Measurements from ENCODE around the gene PCDHA6.
"Not testable (repeated sequence)": the region's sequence is repeated elsewhere in the genome, so short reads cannot be mapped to it uniquely, and the experiment has no call there.

The PCDHA6 gene

GRCh38 chr5:140835622-140836510 is 8.1 kb downstream of the PCDHA6 start:
- Histone ChIP-seq H3K27ac (ENCODE audit: low read length) (no peak overlapping the region), H3K79me2 (ENCODE audit: low read length) (no peaks in the 10 kb centered on the region), H3K4me1 (ENCODE audit: low read length) (no peaks in the 10 kb centered on the region), H3K9me3 (ENCODE audit: insufficient read depth, low read length) (no peaks in the 10 kb centered on the region), H3K4me2 (ENCODE audit: low read length) (no peak overlapping the region), H4K20me1 (ENCODE audit: insufficient read depth, low read length) (no peaks in the 10 kb centered on the region), H2AFZ (ENCODE audit: low read depth, low read length) (no peak overlapping the region), H3K27me3 (ENCODE audit: low read depth, low read length) (no peaks in the 10 kb centered on the region), H3K4me3 (ENCODE audit: low read length) (no peak overlapping the region), H3K9ac (ENCODE audit: low read length) (no peak overlapping the region), H3K36me3 (replicated peaks; ENCODE audit: low read depth, low read length) (no peaks in the 10 kb centered on the region)
- TF ChIP-seq EZH2phosphoT487 (IDR thresholded peaks at IDR 0.05; ENCODE audit: low read depth) (no peak), CTCF (IDR thresholded peaks at IDR 0.05; ENCODE audit: low read depth, low read length) (no peak)

DNA sequence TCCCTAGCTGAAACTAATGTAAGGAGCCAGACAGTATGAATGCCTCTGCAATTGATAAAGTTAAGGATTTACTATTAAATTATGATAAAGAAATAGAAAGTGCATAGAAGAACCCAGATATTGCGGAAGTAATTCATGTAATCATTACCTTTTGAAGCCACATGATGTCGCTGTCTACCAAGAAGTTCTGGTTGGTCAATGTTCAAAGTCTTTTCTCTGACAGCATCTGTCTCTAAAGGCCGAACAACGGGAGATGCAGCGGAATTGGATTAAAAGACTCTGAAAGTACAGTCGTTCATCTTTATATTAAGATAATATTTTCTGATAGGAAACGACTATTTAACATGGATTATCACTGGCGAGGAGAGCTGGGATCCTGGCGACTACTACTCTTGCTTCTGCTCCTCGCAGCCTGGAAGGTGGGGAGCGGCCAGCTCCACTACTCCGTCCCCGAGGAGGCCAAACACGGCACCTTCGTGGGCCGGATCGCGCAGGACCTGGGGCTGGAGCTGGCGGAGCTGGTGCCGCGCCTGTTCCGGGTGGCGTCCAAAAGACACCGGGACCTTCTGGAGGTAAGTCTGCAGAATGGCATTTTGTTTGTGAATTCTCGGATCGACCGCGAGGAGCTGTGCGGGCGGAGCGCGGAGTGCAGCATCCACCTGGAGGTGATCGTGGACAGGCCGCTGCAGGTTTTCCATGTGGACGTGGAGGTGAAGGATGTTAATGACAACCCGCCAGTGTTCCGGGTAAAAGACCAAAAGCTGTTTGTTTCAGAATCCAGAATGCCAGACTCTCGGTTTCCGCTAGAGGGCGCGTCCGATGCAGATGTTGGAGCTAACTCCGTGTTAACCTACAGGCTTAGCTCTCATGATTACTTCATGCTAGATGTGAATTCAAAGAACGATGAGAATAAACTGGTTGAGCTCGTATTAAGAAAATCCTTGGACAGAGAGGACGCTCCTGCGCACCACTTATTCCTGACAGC is 13.5 kb downstream of the PCDHA6 start, which contains the start of gene PCDHA8:
Gene PCDHA8 (plus strand): TSS at position 210 of the 985 bp plus-strand sequence. CDS start 135 bp downstream, at position 345.
- Histone ChIP-seq H3K4me2 (ENCODE audit: low read length) (no peak within 1 kb of the TSS), H3K36me3 (replicated peaks; ENCODE audit: low read depth, low read length) (no peaks in the 10 kb centered on the region), H3K4me3 (ENCODE audit: low read length) (no peak within 1 kb of the TSS), H2AFZ (ENCODE audit: low read depth, low read length) (no peak within 1 kb of the TSS), H3K79me2 (ENCODE audit: low read length) (no peaks in the 10 kb centered on the region), H3K9me3 (ENCODE audit: insufficient read depth, low read length) (no peaks in the 10 kb centered on the region), H3K27ac (ENCODE audit: low read length) (no peak within 1 kb of the TSS), H3K27me3 (ENCODE audit: low read depth, low read length) (no peaks in the 10 kb centered on the region), H3K9ac (ENCODE audit: low read length) (no peak within 1 kb of the TSS), H3K4me1 (ENCODE audit: low read length) (no peaks in the 10 kb centered on the region), H4K20me1 (ENCODE audit: insufficient read depth, low read length) (no peaks in the 10 kb centered on the region)
- no peak for TF ChIP-seq EZH2phosphoT487 (IDR thresholded peaks at IDR 0.05; ENCODE audit: low read depth)
- peak; percentile 20 for TF ChIP-seq CTCF (IDR thresholded peaks at IDR 0.05; ENCODE audit: low read depth, low read length)

GRCh38 chr5:140842798-140843733 is 15.3 kb downstream of the PCDHA6 start:
- no peak overlapping the region for H3K9ac ChIP-seq (ENCODE audit: low read length)
- no peaks in the 10 kb centered on the region for H3K4me1 ChIP-seq (ENCODE audit: low read length)
- H2AFZ ChIP-seq (ENCODE audit: low read depth, low read length) = no peak overlapping the region
- no peaks in the 10 kb centered on the region for H3K27me3 ChIP-seq (ENCODE audit: low read depth, low read length)
- H3K4me2 ChIP-seq (ENCODE audit: low read length) = no peak overlapping the region
- no peaks in the 10 kb centered on the region for H3K9me3 ChIP-seq (ENCODE audit: insufficient read depth, low read length)
- no peaks in the 10 kb centered on the region for H3K36me3 ChIP-seq (replicated peaks; ENCODE audit: low read depth, low read length)
- TF ChIP-seq CTCF (IDR thresholded peaks at IDR 0.05; ENCODE audit: low read depth, low read length) (no peak), EZH2phosphoT487 (IDR thresholded peaks at IDR 0.05; ENCODE audit: low read depth) (no peak)
- no peaks in the 10 kb centered on the region for H4K20me1 ChIP-seq (ENCODE audit: insufficient read depth, low read length)
- H3K27ac ChIP-seq (ENCODE audit: low read length) = no peak overlapping the region
- H3K79me2 ChIP-seq (ENCODE audit: low read length) = no peaks in the 10 kb centered on the region
- H3K4me3 ChIP-seq (ENCODE audit: low read length) = no peak overlapping the region

DNA sequence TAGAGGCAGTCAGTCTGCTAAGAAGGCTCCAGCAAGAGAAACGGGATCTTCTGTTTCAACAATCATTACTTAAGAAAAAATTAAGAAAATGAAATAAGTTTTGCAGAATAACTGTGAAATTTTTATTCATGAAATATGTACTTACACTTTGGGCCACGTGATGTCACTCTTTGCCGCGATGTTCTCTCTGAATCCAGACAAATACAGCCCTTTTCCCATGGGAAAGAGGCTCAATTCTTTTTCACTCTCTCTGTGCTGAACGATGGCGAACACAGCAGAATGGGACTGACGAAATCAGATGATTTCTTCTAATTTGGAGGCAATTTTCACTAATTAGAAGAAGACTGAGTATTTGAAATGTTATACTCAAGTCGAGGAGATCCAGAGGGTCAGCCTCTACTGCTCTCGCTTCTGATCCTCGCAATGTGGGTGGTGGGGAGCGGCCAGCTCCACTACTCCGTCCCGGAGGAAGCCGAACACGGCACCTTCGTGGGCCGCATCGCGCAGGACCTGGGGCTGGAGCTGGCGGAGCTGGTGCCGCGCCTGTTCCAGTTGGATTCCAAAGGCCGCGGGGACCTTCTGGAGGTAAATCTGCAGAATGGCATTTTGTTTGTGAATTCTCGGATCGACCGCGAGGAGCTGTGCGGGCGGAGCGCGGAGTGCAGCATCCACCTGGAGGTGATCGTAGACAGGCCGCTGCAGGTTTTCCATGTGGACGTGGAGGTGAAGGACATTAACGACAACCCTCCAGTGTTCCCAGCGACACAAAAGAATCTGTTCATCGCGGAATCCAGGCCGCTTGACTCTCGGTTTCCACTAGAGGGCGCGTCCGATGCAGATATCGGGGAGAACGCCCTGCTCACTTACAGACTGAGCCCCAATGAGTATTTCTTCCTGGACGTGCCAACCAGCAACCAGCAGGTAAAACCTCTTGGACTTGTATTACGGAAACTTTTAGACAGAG is 20.7 kb downstream of the PCDHA6 start, which contains the start of gene PCDHA9:
Gene PCDHA9 (plus strand): TSS at position 244 of the 964 bp plus-strand sequence. CDS start 114 bp downstream, at position 358.
- not testable (repeated sequence) for H3K27ac ChIP-seq (ENCODE audit: low read length); H4K20me1 ChIP-seq (ENCODE audit: insufficient read depth, low read length); H3K9ac ChIP-seq (ENCODE audit: low read length); H3K9me3 ChIP-seq (ENCODE audit: insufficient read depth, low read length); H3K27me3 ChIP-seq (ENCODE audit: low read depth, low read length); H3K79me2 ChIP-seq (ENCODE audit: low read length); H3K36me3 ChIP-seq (replicated peaks; ENCODE audit: low read depth, low read length); H2AFZ ChIP-seq (ENCODE audit: low read depth, low read length); H3K4me3 ChIP-seq (ENCODE audit: low read length); H3K4me2 ChIP-seq (ENCODE audit: low read length); H3K4me1 ChIP-seq (ENCODE audit: low read length)

GRCh38 chr5:140849831-140850634 is 22.3 kb downstream of the PCDHA6 start:
- H3K27me3 ChIP-seq (ENCODE audit: low read depth, low read length); H2AFZ ChIP-seq (ENCODE audit: low read depth, low read length); H3K4me2 ChIP-seq (ENCODE audit: low read length); H3K9ac ChIP-seq (ENCODE audit: low read length); H3K27ac ChIP-seq (ENCODE audit: low read length); H3K9me3 ChIP-seq (ENCODE audit: insufficient read depth, low read length); H3K4me1 ChIP-seq (ENCODE audit: low read length); H4K20me1 ChIP-seq (ENCODE audit: insufficient read depth, low read length); H3K36me3 ChIP-seq (replicated peaks; ENCODE audit: low read depth, low read length); H3K4me3 ChIP-seq (ENCODE audit: low read length); H3K79me2 ChIP-seq (ENCODE audit: low read length): not testable (repeated sequence)
